GM12872 (cell line): Measurements from ENCODE around the gene QRICH1.

ENCODE experiments used
- TF ChIP-seq, protein P1 (sequence below): IDR thresholded peaks from 3 replicates; pipeline ENCODE4 v1.5.1; 2011; ENCODE audit warnings: low read depth, mild to moderate bottlenecking, low read length, moderate library complexity; ENCODE audit not compliant: insufficient read depth

QRICH1 gene

DNA sequence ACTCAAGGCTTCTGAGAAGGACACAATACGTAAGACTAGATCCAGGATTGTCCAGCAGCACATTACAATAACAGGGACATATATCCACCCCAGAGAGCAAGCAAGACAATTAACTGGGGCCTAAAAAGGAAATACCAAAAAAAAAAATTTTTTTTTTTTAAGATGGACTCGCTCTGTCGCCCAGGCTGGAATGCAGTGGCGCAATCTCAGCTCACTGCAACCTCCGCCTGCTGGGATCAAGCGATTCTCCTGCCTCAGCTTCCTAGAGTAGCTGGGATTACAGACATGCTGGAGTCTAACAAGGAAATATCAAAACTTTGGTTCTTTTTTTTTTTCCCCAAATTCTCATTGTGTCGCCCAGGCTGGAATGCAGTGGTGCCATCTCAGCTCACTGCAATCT, 35.9 kb downstream of the QRICH1 start:
- TF ChIP-seq, protein P1, sequence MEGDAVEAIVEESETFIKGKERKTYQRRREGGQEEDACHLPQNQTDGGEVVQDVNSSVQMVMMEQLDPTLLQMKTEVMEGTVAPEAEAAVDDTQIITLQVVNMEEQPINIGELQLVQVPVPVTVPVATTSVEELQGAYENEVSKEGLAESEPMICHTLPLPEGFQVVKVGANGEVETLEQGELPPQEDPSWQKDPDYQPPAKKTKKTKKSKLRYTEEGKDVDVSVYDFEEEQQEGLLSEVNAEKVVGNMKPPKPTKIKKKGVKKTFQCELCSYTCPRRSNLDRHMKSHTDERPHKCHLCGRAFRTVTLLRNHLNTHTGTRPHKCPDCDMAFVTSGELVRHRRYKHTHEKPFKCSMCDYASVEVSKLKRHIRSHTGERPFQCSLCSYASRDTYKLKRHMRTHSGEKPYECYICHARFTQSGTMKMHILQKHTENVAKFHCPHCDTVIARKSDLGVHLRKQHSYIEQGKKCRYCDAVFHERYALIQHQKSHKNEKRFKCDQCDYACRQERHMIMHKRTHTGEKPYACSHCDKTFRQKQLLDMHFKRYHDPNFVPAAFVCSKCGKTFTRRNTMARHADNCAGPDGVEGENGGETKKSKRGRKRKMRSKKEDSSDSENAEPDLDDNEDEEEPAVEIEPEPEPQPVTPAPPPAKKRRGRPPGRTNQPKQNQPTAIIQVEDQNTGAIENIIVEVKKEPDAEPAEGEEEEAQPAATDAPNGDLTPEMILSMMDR: no peak

DNA sequence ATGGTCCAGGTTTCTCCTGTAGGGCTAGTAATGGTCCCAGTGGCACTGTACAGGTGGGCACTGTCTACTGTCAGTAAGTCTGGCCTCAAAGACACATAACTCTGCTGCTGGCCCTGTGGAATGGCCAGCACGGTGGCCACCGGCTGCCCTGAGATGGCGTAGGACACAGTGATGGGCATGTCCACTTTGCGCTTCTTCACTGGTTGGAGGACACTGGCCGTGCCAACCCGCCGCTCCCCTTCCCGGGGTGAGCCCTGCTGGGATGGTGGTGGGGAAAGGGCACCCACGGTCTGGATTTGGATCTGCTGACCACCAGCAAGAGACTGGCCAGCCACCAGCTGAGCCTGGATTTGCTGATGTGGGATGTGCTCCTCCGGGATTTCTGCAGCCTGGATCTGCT, 36.6 kb downstream of the QRICH1 start:
- TF ChIP-seq, protein P1: no peak

DNA sequence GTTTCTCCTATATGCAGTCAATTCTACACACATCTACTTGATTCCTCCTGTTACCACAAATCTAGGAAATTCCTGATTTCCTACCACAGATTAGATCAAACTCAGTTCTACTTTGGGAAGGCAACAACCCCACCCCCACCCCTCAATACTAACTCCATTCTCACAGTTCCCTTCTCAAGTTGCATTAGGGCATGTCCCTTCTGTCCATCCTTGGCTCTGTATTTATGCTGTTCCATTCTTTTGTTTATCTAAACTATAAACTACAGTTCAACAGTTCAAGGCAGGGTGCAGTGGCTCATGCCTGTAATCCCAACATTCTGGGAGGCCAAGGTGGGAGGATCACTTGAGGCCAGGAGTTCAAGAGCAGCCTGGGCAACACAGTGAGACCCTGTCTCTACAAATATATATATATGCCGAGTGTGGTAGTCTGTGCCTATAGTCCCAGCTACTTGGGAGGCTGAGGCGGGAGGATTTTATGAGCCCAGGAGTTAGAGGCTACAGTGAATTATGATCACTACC, 39.5 kb downstream of the QRICH1 start:
- TF ChIP-seq, protein P1: no peak

DNA sequence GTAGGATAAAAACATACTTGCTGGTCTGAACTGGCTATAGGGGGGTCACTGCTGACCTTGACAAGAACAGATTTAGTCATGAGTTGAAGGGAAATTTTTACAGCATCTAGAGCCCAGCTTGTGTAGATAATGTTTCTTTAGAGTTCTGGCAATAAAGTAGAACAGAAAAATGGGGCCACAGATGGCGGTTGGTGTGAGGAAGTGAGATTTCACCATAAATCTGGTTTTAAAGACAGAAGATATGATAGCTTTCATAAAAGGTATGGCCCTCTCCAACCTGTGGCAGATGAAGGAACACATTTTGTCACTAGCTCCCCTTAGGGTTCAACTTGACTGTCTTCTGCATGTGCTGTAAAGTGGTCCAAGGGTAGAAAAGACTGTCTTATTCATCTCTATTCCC, 40.3 kb downstream of the QRICH1 start:
- TF ChIP-seq, protein P1: no peak

DNA sequence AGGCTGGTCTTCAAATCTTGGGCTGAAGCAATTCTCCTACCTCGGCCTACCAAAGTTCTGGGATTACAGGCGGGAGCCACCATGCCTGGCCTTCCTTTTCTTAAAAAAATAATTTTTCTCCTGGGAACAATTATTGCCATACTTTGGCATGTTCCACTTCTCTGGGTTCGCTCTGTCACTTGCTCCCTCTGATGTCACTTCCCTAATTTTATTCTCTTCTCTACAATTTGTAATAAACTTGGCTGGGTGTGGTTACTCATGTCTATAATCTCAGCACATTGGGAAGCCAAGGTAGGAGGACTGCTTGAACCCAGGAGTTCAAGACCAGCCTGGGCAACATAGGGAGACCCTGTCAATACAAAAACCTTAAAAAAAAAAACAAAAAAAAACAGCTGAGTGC, 58.6 kb downstream of the QRICH1 start:
- TF ChIP-seq, protein P1: no peak

DNA sequence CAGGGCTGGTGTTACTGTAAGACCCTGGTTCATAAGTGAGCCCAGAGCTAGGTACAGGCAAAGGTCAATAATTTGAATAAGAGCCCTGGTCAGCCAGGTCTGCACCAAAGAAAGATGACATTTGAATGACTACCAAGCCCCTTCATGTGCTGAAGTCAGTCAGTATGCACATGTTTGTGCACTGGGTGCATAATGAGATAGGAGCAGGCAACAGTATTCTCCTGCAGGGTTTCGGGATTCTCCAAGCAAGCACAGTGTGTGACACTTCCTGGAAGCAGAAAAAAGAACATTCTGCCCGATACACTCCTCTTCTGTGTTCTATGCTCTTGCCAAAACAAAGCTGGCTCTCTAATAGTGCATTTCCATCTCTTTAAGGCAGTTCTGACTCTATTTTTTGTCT, 59.2 kb downstream of the QRICH1 start:
- TF ChIP-seq, protein P1: no peak

DNA sequence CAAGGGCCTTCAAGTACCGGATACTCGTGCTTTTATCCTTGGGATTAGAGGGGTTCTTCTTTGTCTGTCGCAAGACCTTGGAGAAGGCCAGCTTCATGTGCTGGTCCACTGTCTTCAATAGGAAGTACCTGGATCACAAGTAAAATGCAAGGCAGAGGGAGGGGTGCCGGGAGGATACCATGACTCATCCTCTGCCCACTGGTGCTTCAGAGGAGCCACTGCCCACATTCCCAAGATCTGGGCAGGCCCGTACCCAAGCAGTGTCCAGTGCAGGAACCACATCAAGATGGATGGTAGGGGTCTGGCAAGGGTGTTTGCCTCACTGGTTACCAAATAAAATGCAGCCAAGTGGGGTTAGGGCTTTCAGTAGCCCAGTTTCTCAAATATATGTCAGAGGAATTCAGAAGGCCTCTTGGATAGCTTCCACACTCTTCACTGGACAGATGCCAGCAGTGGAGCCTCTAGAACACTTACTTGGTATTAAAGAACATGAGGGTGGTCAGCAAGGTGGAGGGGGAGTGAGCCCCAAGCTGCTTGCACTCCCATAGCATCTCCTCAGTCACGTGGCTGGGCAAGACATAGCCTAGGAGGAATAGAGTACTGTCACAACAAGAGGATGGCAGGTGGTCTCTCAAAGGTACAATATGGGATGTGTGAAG, 61.1 kb downstream of the QRICH1 start:
- TF ChIP-seq, protein P1: no peak
